Endothelial cell of umbilical vein (primary cell): ENCODE results near the gene ALPL.

Experiments
- CTCF ChIP-seq, 2 donors: IDR thresholded peaks; 1 replicate in 1 of 2; 2 replicates in 1 of 2; pipeline ENCODE4 v1.5.1; 2011; ENCODE audit warnings: low read length in 2 of 2, mild to moderate bottlenecking in 2 of 2, moderate library complexity in 2 of 2, control low read depth in 1 of 2, inconsistent platforms in 1 of 2, low read depth in 1 of 2; ENCODE audit not compliant: insufficient read depth in 1 of 2; ENCODE audit errors: extremely low read depth in 1 of 2
- EZH2 ChIP-seq: IDR thresholded peaks from 2 replicates; pipeline ENCODE4 v1.6.1; 2012; ENCODE audit warnings: borderline replicate concordance, low read depth, mild to moderate bottlenecking, moderate library complexity, low read length, inconsistent platforms; ENCODE audit not compliant: severe bottlenecking
- FOS ChIP-seq: IDR thresholded peaks from 2 replicates; pipeline ENCODE4 v1.6.1; 2011; ENCODE audit warnings: mild to moderate bottlenecking, low read length, moderate library complexity, borderline replicate concordance; ENCODE audit not compliant: insufficient read depth
- GATA2 ChIP-seq: IDR thresholded peaks from 2 replicates; pipeline ENCODE4 v1.7.0; 2011; ENCODE audit warnings: low read depth, mild to moderate bottlenecking, moderate library complexity, mixed read lengths, low read length; ENCODE audit not compliant: insufficient read length, insufficient read depth
- JUN ChIP-seq: IDR thresholded peaks from 2 replicates; pipeline ENCODE4 v1.6.1; 2011; ENCODE audit warnings: borderline replicate concordance, low read depth; ENCODE audit not compliant: insufficient read length, insufficient read depth
- MAX ChIP-seq: IDR thresholded peaks from 2 replicates; pipeline ENCODE4 v1.6.1; 2011; ENCODE audit not compliant: insufficient read depth, insufficient read length
- POLR2A ChIP-seq: IDR thresholded peaks from 2 replicates; pipeline ENCODE4 v1.6.1; 2012; ENCODE audit warnings: low read depth, mild to moderate bottlenecking, control low read depth, low read length
- POLR2AphosphoS5 ChIP-seq: IDR thresholded peaks from 2 replicates; pipeline ENCODE4 v1.6.1; 2012; ENCODE audit warnings: low read depth, mild to moderate bottlenecking, control low read depth, low read length, moderate library complexity; ENCODE audit not compliant: insufficient read depth

- TF ChIP-seq POLR2AphosphoS5 = no peak
- no peak for TF ChIP-seq CTCF (IDR thresholded peaks at IDR 0.05; ENCODE audit: extremely low read depth in 1 of 2, insufficient read depth in 1 of 2, low read depth in 1 of 2, low read length in 2 of 2)
- TF ChIP-seq EZH2 = no peak
- no peak for TF ChIP-seq POLR2A
- no peak for TF ChIP-seq JUN
- no peak for TF ChIP-seq MAX
- TF ChIP-seq GATA2 = no peak
- no peak for TF ChIP-seq FOS
Observed at GRCh38 chr1:21596628-21597027, 87.4 kb downstream of the ALPL start.
